ENCODE measurements around the gene SH3TC1.

The SH3TC1 gene

GRCh38 chr4:8198906-8199593, at the start of gene SH3TC1:
Gene SH3TC1, plus strand, starts transcription at chr4:8199290. Its CDS starts 5,905 bp downstream, at chr4:8205195.
- DNase-seq (ENCODE audit: low read depth), result peak; percentile 18

DNA sequence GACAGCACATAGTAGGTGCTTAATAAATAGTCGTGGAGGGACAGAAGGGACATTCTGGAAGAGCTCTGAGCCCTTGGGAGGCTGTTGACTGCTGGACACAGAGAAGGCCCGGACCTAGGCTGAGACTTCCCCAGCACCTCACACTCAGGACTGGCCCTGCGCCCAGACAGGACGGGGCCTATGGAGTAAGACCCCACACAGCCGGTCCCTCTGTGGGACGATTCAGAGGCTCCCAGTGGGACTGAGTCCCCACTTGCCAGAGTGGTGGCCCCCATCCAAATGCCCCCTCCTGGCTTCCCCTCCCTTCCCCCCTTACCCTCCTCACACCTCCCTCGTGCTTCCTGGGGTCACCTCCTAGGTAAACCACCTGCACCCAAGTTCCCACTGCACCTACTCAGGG, 49.4 kb upstream of the SH3TC1 start:
- no peak for DNase-seq (ENCODE audit: low read depth)

DNA sequence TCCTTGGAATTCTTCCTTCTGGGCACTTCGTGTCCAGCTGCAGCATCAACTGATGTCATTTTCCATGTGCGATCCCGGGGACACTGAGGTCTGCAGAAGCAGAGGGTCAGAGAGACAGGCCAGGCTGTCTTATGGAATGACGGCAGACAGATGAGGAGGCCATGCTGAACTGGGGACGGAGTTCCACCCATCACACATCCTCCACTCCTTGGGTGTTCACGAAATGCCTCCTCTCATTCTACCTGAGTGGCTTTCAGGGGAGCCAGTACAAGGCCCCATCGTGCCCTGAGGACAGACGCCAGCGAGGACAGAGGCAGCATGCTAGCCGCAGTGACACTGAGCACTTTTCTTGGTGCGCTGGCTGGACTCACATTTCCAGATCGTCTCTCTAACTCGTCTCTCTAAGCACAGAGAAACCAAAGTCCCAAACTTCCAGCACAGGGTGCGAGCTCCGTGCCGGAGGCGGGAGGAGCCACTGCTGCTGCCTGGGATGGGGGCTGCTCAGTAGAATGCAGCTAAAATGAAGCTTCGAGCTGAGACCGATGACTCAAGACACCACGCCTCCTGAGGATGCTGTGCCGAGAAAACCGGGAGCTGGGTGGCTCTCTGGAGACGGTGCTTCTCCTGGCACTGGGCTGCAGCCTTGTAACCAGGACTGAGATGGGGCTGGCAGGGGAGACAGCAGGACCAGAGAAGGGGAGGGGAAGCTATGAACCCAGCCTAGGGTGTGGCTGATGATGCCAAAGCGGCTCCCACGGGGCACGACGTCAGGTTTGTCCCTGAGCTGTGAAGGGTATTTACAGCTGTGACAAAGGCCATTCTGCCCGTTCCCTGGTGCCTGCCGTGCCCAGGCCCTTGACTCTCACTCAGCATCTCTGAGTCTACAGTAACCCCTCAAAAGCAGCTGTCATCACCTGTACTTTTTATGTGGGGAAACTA, 48.7 kb upstream of the SH3TC1 start:
- DNase-seq (ENCODE audit: low read depth), result no peak

GRCh38 chr4:8151165-8151650, 47.9 kb upstream of the SH3TC1 start:
- no peak for DNase-seq (ENCODE audit: low read depth)

DNA sequence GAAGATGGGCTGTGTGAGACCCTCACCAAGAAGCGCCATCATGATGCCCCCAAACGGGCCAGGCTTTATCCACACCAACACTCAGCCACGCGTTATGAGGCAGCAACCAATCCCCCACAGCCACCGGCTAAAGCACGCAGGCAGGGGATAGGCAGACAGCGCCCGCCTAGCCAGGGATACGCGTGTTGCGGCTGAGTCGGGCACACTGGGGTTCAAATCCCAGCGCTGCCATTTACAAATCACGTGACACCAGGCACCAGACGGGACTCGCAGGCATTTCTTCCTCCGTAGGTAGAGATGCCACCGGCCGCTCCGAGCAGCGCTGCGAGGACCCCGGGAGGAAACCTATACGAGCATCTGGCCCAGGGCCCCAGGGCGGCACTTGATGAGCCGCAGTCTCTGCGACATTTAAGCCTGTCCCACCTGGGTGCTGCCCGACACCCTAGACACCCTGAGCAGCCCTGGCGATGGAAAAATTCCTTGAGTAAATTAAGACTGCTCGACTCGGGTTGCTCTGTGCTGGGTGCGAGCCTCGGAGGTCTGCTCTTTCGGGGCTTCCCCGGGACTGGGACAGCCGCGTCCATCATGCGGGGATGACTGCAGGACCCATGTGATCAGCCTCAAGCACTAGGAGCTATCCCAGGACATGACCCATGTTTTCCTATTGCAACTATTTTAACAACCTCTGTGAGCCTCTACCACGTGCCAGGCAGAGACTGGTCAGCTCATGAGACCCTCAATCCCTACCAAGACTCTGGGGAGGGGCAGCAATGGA, 46.8 kb upstream of the SH3TC1 start:
- DNase-seq (ENCODE audit: low read depth), result no peak

- DNase-seq (ENCODE audit: low read depth), result no peak
Measured at GRCh38 chr4:8152865-8153257, 46.2 kb upstream of the SH3TC1 start.

DNA sequence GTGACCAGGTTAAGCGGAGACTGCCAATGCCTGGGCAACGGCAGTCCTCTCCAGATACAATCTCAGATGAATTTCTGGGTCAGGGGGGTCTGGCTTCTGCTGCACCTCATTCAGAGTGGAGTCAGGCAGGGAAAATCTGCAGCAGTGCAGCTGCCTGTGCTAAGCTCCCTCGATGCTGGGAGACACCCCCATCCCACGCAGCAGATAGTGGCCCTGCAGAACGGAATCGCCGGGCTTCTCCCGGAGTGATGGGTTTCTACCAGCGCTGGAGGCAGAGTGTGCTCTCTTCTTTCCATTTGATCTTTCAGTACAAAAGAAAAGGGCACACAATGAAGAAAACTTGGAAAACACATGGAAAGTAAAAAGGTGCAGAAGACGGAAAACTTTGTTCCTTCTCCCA, 45.6 kb upstream of the SH3TC1 start:
- DNase-seq (ENCODE audit: low read depth), result no peak

DNA sequence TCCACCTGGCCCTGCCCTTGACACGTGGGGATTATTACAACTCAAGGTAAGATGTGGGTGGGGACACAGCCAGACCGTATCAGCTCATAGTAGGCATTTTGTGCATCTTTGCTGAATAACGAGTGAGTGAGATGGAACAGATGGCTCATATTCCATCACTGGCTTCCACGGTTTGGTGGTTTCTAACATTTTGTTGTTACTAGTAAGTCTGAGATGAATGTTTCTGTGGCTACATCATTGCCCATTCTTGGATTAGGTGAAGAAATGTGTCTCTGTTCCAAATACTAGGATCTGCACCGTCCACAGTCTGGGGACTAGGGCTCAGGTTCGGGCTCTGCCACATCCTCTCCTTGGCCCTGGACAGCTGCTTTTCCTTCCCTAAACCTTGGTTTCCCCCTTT, 44.0 kb upstream of the SH3TC1 start:
- peak; percentile 6 for DNase-seq (ENCODE audit: low read depth)

GRCh38 chr4:8155660-8156421, 43.2 kb upstream of the SH3TC1 start:
- DNase-seq (ENCODE audit: low read depth), result no peak

DNA sequence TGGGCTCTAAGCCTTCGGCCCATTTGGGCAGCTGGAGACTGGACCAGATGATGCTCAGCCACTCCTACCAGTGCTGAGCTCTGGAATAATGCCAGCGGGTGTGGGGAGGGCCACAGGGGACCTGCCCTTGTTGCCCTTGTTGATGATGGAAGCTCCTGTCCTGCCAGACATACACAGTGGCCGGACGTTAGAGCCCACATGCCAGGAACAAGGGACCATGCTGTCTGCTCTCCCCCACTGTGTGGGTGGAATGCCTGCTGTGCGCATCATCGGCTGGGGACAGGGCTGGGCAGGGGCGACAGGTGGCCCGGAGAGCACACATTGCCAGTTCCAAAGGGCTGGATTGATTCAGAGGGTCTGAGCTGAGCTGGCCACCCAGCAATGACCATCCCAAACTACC, 42.5 kb upstream of the SH3TC1 start:
- DNase-seq (ENCODE audit: low read depth), result no peak

DNA sequence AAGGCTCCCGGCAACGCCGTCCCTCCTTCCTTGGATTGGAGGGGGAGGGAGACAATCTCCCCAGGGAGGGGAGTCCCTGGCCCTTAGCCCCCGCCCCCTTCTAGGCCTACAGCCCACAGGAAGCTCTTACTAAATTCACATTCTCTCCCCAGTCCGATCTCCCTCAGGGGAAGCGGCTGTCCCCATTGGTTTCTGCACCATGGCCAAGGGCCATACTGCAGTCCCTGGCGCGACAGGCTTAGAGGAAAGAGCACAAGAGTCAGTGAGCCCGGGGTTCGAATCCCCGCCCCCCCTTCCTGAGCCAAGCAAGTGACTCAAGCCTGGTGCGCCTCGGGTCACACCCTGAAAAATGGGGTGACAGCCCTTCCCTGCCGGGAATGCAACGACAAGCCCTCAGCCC, 41.6 kb upstream of the SH3TC1 start:
- DNase-seq (ENCODE audit: low read depth), result no peak

- no peak for DNase-seq (ENCODE audit: low read depth)
Measured at GRCh38 chr4:8157944-8158709, 41.0 kb upstream of the SH3TC1 start.

- peak; percentile 54 for DNase-seq (ENCODE audit: low read depth)
Measured at GRCh38 chr4:8158710-8159536, 40.2 kb upstream of the SH3TC1 start, which contains the start of gene ABLIM2. Gene ABLIM2, minus strand, starts transcription at chr4:8158813. Its CDS starts 124 bp downstream, at chr4:8158689.

- no peak for DNase-seq (ENCODE audit: low read depth)
Measured at GRCh38 chr4:8159537-8160232, 39.4 kb upstream of the SH3TC1 start.

GRCh38 chr4:8160233-8160560, 38.9 kb upstream of the SH3TC1 start:
- DNase-seq (ENCODE audit: low read depth), result no peak

- DNase-seq (ENCODE audit: low read depth), result no peak
Measured at GRCh38 chr4:8160572-8160971, 38.5 kb upstream of the SH3TC1 start.

GRCh38 chr4:8162625-8163024, 36.5 kb upstream of the SH3TC1 start:
- DNase-seq (ENCODE audit: low read depth), result no peak

DNA sequence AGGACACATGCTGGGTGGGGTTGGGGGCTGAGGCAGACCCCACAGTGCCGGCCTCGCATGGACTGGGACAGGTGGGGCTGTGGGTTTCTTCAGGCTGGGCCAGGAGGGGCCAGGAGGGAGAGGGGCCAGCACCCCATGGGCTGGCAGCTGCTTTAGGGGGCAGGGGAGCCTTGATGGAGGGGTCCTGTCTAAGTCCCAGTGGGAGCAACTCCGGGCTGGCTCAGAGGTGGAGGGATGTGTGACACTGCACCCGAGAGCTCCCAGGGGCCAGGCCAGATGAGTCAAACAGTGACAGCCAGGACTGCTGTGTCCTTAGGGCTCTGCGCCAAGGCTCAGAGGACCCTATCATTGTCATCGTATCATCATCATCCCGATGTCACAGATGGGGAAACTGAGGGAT, 36.1 kb upstream of the SH3TC1 start:
- no peak for DNase-seq (ENCODE audit: low read depth)

DNA sequence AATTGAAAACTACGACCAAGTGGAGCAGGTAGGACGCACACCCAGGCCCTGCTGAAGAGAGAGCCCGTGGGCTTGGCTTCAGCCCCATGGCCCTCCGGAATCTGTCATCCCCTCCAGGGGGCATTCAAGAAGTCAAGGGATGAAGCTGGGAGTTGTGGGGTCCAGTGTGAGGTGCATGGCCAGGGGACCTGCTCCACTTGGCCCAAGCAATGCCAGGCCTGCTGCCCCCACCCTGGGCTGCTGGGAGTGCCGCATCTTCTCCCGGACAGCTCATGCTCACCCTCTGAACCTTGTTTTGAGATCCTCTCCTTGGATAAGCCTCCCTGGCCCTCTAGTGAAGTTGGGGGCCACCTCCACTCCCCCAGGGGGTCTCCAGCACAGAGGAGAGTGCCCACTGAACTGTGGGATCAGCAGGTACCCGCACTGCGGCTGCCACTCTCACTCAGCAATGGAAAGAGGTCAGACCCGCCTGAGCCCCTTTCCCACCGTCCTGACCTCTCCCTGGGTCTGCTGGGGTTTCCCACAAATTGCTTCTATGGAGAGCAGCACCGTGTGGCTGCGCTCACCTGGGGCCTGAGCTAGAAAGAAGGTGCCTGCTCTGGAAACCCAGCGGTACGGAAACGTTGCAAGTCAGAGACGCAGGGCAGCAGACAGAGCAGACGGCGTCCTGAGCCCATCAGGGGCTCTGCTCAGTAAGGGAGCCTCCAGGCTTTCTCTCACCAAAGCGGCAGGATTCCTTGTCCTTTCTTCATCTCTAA, 35.5 kb upstream of the SH3TC1 start:
- no peak for DNase-seq (ENCODE audit: low read depth)

Data from GM04503 (cell line).